CD4-positive, alpha-beta T cell treated with Interleukin-6 for 4 hours (primary cell): ENCODE data around the gene IL18RAP.

Source experiments
- DNase-seq: peaks from one replicate; pipeline ENCODE4 v3.0.0-alpha.2; 2020; ENCODE audit warnings: mixed read lengths

IL18RAP gene, protein sequence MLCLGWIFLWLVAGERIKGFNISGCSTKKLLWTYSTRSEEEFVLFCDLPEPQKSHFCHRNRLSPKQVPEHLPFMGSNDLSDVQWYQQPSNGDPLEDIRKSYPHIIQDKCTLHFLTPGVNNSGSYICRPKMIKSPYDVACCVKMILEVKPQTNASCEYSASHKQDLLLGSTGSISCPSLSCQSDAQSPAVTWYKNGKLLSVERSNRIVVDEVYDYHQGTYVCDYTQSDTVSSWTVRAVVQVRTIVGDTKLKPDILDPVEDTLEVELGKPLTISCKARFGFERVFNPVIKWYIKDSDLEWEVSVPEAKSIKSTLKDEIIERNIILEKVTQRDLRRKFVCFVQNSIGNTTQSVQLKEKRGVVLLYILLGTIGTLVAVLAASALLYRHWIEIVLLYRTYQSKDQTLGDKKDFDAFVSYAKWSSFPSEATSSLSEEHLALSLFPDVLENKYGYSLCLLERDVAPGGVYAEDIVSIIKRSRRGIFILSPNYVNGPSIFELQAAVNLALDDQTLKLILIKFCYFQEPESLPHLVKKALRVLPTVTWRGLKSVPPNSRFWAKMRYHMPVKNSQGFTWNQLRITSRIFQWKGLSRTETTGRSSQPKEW

DNA sequence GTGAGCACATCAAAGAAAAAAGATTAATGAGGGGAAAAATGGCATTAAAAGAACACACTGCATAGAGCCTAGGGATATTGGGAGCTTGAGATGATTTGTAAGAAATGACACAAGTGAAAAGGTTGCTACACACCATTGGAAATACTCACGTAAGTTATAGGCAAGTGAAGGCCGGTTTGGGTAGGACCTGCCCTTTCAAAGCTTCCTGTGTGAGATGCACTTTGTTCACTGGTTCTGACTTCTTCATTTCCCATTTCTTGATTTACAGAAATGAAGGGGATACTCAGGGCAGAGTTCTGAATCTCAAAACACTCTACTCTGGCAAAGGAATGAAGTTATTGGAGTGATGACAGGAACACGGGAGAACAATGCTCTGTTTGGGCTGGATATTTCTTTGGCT is at the start of gene IL18RAP:
Gene IL18RAP, plus strand, starts transcription at position 251 of the 400 bp plus-strand sequence. Its CDS starts 118 bp downstream, at position 369.
- no peak for DNase-seq

DNA sequence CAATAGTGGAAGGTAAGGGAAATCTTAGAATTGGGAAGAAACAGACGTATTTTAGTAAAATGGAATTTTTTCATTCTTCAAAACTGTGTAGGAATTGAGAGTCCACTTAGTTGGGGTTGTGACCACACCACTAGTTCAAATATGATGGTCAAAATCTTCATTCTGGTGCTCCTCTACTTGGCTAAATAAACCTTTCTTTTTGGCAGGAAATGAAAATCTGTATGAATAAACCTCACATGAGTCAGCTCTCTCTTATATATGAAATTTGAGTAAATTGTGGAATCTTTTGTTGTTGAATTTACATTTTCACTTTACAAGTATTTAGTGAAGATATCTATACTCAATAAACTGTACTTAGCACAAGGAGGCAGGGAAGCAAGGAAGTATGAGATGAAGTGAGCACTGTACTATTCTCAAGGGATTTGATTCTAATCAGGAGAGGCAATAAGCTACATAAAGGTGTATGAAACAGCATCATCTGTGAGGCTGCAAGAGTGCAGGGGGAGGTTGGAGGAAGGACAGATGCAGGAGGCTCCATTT is 46.8 kb upstream of the IL18RAP start:
- no peak for DNase-seq

GRCh38 chr2:102383722-102384121 is 39.2 kb upstream of the IL18RAP start:
- no peak for DNase-seq

DNA sequence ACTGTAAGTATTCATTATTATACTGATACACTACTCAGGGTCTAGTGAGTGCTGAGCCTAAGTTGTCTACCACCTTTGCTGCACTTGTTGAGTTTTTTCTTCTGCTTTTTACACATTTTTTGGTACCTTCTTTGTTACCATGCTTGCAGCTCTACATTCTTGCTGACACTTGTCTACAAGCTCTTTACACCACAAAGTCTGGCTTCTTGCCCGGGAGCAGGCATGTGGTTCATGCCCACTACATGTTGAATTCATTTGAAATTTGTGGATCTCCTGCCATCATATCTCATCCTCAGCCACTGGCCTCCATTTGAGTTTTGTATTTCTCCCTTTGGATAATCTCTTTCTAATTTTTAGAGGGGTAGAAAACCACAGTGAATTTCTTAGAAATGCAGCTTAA is 37.4 kb upstream of the IL18RAP start:
- no peak for DNase-seq

- DNase-seq = no peak
Observed at GRCh38 chr2:102386004-102386403, 37.0 kb upstream of the IL18RAP start.

DNA sequence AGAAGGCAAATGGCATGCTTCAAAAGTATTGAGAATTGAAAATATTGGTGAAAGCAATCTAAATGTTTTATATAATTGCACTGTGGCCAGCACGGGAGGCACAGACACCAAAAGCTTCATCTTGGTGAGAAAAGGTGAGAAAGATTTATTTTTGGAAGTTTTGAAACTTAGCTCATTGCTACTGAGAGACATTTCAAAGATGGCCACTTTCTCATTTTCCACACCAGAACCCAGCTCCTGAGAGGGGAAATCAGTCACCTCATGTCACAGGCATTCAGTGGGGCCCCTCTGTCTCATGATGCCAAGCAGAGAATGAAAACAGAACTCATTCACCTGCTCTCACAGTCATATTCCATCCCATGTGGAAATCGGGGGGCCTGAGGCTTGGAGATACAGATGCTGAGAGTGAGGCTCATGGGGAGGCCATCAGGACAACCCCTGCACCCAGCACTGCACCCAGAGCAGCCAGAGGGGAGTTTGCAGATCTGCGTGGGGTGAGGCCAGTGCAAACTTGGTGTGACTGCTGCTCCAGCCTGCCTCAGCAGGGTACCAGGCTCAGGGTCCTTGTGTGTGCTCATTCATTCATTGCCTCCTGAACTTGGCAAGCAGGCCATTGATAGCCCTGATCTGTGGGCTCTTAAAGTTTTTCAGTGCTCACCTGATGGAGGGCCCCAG is 36.0 kb upstream of the IL18RAP start:
- DNase-seq = no peak

DNA sequence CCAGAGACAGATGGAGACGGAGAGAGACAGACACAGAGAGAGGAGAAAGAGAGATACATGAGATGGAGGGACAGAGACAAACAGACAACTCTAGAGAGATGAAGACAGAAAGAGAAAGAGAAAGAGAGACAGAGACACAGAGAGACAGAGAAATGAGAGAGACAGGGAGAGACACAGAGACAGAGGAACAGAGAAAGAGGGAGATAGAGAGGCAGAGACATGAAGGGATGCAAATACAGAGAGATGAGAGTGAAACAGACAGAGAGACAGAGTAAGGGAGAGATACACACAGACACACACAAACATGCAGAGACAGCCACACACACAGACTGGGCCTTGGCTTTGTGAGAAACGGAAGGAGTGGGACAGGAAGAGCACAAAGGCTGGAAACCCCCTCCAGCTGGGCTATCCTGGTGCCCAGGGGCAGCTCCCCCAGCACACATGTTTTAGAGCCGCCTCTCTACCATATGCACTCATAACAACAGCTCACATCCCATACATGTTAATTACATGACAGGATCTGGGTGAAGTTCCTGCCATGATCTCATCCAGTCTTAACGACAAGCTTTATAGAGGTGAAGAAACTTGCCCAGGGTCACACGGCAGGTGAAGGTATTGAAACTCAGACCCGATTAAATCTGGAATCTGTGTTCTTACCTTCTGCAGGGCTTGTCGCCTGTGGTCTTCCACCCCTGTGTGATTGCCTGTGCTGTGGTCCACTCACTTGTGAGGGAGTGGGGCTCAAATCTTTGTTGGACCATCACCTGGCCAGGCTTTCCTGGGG is 35.0 kb upstream of the IL18RAP start:
- no peak for DNase-seq

- peak; percentile 22 for DNase-seq
Observed at GRCh38 chr2:102391565-102391964, 31.4 kb upstream of the IL18RAP start.

GRCh38 chr2:102392096-102392495 is 30.9 kb upstream of the IL18RAP start:
- DNase-seq = no peak

DNA sequence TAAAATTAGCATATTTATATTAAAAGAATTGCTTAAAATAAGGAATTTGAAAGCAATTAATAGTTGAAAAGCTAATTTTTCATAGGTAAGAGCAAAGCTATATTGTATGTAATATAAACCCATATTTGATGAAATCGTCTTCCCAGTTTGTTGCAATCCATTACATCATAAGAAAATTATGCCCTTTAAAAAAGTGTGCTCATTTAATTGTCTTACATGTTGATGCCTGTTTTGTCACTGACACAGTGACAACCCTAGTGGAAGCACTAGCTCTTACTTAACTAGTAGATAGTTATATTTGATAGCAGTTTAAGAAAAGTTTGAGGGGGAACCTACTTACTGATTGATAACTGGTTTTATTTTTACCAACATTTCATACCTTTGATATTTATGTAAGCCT is 30.0 kb upstream of the IL18RAP start:
- no peak for DNase-seq

DNA sequence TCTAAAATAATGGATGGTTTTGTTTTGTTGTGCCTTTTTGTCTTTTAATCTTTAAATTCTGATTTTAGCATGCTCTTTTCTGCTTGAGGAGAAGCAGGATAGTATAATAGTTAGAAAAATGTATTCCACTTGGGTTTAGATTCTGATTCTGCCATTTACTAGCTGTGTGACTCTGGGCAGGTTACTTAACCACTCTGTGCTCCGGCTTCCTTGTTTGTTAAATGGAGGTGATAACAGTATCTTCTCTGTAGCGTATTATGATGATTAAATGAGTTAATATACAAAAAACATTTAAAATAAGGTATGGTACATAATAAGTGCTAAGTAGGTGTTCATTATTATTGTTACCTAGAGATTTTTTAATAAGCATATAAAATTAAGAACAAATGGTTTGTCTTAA is 26.9 kb upstream of the IL18RAP start:
- no peak for DNase-seq

DNA sequence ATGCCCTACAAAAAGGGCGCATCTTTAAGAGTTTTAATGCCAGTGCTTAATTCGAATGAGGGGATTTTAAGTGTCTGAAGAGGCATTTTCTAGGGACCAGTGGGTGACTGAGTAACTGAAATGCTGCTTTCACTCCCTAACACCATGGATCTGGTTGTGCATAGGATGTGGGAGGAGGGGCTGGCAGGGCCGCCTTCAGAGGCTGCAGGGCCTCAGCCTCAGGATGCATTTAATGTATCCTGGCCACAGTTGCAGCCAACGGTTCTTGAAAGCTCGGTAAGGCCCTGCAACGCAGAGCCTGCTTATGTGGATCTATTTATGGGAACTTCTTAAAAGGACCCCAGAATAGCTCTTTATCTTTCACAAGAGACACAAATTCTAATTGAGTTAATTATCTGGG is 25.8 kb upstream of the IL18RAP start:
- DNase-seq = no peak

DNA sequence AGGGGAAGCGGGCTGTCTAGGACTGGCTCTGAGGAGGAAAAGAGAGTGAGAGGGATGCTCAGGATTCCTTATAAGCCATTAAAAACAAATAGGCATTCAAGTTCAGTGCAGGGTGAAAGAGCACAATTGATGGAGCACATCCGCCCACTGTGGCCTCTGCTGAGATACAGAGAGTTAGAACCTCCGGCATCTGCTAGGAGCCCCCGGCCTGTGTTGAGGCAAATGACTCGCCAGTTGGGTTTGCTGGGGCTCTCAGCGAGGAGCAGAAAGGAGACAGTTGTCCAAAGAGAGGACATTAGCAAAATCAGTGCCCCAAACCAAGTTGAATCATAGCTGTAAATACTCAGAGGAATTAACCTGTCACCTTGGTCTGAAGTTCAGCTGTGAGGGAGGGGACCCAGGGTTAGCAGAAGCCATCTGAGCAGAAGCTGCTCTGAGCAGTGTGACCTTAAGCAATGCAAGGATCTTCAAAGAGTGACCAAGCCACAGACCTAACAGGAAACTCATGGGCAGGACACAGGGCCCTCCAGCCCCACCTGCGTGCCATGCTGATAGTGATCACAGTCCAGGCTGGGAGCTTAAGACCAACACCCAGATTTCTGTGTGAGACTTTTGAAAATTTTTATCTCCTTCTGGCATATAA is 23.3 kb upstream of the IL18RAP start:
- no peak for DNase-seq

DNA sequence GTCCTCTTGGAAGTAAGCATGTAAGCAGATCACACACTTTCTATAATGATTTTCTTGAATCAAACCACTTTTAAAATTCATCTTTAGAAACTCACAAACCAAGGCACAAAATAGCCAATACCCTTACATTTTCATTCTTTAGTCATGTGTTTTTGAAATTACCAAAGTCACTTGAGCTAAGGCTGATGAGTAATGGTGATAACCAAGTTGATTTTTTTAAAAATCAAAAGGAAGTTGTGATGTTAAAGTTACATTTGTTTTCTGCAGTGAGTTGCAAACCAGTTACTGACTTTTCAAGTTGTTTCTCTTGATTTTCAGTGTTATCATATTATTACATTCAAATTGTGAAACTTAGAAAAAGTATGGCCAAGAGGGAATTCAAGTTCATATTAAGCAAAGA is 21.5 kb upstream of the IL18RAP start:
- no peak for DNase-seq

DNA sequence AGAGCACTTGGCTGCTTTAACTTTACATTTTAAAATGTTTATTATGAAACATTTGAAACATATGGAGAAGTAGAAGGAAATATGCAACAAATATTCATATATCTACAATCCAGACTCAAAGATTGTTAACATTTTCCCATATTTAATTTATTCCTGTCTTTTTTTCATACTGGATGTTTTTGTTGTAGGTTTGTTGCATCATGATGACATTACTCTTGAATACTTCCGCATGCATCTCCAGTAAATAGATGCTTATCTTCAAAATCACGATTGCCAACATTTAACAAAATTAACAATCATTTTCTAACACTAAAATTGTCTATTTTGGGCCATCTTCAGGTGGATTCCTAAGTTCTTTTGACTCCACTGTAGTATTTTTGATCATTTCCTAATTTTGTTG is 21.1 kb upstream of the IL18RAP start:
- no peak for DNase-seq

GRCh38 chr2:102410952-102411351 is 12.0 kb upstream of the IL18RAP start:
- no peak for DNase-seq

- no peak for DNase-seq
Observed at GRCh38 chr2:102412199-102412598, 10.8 kb upstream of the IL18RAP start.

DNA sequence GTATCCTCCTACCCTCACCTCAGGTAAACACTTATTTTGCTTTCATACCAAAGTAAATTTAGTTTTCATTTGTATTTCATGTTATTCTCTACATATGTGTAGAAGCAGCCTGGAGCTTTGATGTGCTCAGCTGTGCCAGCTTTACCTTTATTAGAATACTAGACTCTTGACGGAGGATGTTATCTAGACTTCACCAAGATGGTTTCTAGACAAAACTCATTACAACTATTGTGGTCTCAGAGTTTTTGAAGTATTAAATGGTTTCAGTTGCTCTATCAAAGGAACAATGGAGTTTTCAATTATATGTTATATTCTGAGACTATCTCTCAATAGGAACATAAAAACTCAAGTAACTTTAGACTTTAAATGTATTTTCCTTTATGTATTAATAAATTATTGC is 5.0 kb upstream of the IL18RAP start:
- peak; percentile 43 for DNase-seq

DNA sequence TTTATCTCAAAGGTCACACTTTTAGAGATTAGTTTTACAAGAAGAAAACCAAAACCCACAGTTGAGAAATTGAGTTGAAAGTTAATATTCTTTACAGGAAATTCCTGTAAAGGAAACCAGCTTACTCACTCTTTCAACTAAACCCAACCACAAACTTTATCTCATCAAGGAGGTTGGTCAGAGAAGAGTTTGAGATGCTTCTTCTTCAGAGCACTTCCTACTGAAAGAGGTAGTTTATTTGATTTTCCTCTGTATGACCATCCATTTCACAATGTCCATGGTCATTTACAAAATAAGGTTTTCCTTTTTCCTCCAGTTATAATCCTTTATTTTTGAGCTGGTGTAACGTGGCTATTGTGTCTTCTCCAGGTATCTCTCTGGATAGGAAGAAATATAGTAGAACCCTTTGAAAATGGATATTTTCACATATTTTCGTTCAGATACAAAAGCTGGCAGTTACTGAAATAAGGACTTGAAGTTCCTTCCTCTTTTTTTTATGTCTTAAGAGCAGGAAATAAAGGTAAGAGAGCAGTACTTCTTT is 4.5 kb upstream of the IL18RAP start:
- no peak for DNase-seq

- no peak for DNase-seq
Observed at GRCh38 chr2:102420290-102420689, 2.7 kb upstream of the IL18RAP start.

DNA sequence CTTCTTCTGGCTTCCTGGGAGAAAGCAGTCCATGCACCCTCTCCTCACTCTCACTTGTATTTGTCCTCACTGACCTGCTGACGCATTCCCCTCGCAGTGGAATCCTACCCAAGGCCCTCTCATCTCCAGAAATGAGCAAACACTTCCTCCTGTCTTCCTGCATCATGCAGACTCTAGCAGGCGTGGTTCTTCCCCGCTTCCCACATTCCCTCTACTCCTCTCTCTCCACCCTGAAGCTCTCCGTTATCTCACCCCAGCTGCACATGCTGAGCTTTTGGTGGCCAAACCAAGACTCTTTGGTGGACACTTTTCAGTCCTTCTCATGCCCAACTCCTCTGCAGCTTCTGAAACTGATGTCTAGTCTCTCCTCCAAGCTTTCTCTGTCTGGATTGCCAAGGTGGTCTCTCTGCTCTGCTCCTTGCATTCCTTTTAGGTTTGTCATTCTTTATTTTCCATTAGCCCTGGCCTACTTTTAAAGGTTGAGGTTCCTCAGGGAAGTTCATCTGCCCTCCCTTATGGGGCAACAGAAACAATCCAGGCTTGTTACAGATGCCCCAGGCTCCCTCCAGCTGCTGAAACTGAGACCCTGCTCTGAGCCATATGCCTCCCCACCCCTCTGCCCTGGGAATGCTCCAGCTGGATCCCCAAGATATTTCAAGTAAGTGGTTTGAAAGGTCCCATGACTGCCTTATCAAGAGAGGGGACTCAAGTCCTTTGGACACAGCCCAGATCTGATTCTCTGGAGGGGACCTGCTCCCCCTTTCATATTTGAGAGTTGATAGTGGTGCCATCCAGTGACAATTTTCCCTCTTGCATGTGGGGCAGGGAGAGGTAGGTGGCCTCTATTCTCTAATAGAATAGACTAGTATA is 835 bp upstream of the IL18RAP start:
- no peak for DNase-seq
